ENCODE measurements around the gene FBXL13. TPM values are rescaled to one million over a fixed set of nuclear protein-coding genes. Genes with fewer than 3 reads are reported as not detected.
"Not testable (repeated sequence)": the region's sequence is repeated elsewhere in the genome, so short reads cannot be mapped to it uniquely, and the experiment has no call there.

FBXL13 gene
- total and polyA plus RNA-seq, 8 donors, result 0.42 to 2.4 (median 1.4) TPM

- Histone ChIP-seq H3K4me3 (no peak overlapping the region), H3K4me1 (peaks cover 0 to 2% (median under 1%) of the 10 kb centered on the region in 3 donors), H3K36me3 (peaks cover 0 to 9% (median 6%) of the 10 kb centered on the region in 3 donors), H3K27ac (no peak overlapping the region), H3K27me3 (no peaks in the 10 kb centered on the region), H3K9me3 (no peaks in the 10 kb centered on the region)
- intact Hi-C loops (cut with DNase I), result no loop called here
- no peak for DNase-seq
- FAIRE-seq, result no peak
- TF ChIP-seq, protein P1, sequence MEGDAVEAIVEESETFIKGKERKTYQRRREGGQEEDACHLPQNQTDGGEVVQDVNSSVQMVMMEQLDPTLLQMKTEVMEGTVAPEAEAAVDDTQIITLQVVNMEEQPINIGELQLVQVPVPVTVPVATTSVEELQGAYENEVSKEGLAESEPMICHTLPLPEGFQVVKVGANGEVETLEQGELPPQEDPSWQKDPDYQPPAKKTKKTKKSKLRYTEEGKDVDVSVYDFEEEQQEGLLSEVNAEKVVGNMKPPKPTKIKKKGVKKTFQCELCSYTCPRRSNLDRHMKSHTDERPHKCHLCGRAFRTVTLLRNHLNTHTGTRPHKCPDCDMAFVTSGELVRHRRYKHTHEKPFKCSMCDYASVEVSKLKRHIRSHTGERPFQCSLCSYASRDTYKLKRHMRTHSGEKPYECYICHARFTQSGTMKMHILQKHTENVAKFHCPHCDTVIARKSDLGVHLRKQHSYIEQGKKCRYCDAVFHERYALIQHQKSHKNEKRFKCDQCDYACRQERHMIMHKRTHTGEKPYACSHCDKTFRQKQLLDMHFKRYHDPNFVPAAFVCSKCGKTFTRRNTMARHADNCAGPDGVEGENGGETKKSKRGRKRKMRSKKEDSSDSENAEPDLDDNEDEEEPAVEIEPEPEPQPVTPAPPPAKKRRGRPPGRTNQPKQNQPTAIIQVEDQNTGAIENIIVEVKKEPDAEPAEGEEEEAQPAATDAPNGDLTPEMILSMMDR (IDR thresholded peaks at IDR 0.05), result no peak
- no peak for ATAC-seq
- WGBS, 2 donors, result 97 to 100% methylated on average over 1 of the region's 1 CpG
Measured at GRCh38 chr7:103082497-103082896, 7.9 kb upstream of the FBXL13 start.

DNA sequence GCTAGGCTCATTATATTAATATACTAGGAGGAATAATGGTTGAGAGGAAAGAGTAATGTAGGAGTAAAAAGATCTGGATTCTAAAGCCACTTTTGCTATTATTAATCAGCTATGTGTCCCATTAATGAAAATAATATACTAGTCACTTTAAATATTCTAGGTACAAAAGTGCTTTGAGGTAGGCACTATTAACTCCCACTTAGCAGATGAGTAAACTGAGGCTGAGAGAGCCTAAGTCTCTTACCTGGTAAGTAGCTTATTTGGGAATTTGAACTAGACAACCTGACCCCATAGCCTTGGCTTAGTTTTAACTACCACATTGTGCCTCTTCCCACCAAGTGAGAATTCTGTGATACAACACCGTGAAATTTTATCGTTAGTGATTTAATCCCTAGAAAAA is 6.3 kb upstream of the FBXL13 start:
- H3K36me3 ChIP-seq, result no peaks in the 10 kb centered on the region
- TF ChIP-seq, protein P1 (IDR thresholded peaks at IDR 0.05), result no peak
- no peaks in the 10 kb centered on the region for H3K9me3 ChIP-seq
- intact Hi-C loops (cut with DNase I), result no loop called here
- DNase-seq (no peak), FAIRE-seq (no peak), ATAC-seq (no peak)
- no peaks in the 10 kb centered on the region for H3K27me3 ChIP-seq
- H3K27ac ChIP-seq, result no peak overlapping the region
- H3K4me3 ChIP-seq, result no peak overlapping the region
- H3K4me1 ChIP-seq, result peaks cover 0 to 14% (median 10%) of the 10 kb centered on the region in 3 donors
- 96 to 99% methylated on average over 2 of the region's 2 CpGs for WGBS, 2 donors

- intact Hi-C loops (cut with DNase I), result no loop called here
- Histone ChIP-seq H3K9me3 (no peaks in the 10 kb centered on the region), H3K36me3 (no peaks in the 10 kb centered on the region), H3K4me1 (peaks cover 0 to 16% (median 12%) of the 10 kb centered on the region in 3 donors), H3K27ac (no peak overlapping the region), H3K4me3 (no peak overlapping the region), H3K27me3 (no peaks in the 10 kb centered on the region)
- ATAC-seq (no peak), FAIRE-seq (no peak), DNase-seq (no peak)
- TF ChIP-seq, protein P1 (IDR thresholded peaks at IDR 0.05), result no peak
- 83 to 86% methylated on average over 3 of the region's 3 CpGs for WGBS, 2 donors
Measured at GRCh38 chr7:103079836-103080235, 5.2 kb upstream of the FBXL13 start.

- H3K4me3 ChIP-seq; H3K27me3 ChIP-seq; intact Hi-C loops (cut with DNase I); DNase-seq; ATAC-seq; H3K9me3 ChIP-seq; H3K27ac ChIP-seq; FAIRE-seq; H3K36me3 ChIP-seq: not testable (repeated sequence)
- 88 to 89% methylated on average over 6 of the region's 6 CpGs for WGBS, 2 donors
- H3K4me1 ChIP-seq, result peaks cover 0 to 22% (median 21%) of the 10 kb centered on the region in 3 donors
Measured at GRCh38 chr7:103078226-103078625, 3.6 kb upstream of the FBXL13 start.

DNA sequence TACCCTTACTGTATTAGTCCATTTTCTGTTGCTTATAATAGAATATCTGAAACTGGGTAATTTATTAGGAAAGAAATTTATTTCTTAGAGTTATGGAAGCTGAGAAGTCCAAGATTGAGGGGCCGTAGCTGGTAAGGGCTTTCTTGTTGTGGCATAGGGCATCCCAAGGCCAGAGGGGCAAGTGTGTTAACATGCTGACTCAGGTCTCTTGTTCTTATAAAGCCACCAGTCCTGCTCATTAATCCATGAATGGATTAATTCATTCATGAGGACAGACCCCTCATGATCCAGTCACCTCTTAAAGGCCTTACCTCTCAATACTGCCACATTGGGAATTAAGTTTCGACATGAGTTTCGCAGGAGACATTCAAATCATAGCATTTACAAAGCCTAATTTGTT is 2.7 kb upstream of the FBXL13 start:
- DNase-seq (no peak), FAIRE-seq (no peak), ATAC-seq (no peak)
- Histone ChIP-seq H3K4me3 (no peak overlapping the region), H3K27me3 (no peaks in the 10 kb centered on the region), H3K4me1 (peaks cover 0 to 25% (median 21%) of the 10 kb centered on the region in 3 donors), H3K36me3 (no peaks in the 10 kb centered on the region), H3K9me3 (no peaks in the 10 kb centered on the region), H3K27ac (no peak overlapping the region)
- WGBS, 2 donors, result 97% methylated on average over 3 of the region's 3 CpGs
- intact Hi-C loops (cut with DNase I), result no loop called here
- TF ChIP-seq, protein P1 (IDR thresholded peaks at IDR 0.05), result no peak
